Measurements from ENCODE around the gene CUX1. TPM values are rescaled to one million over a fixed set of nuclear protein-coding genes. Genes with fewer than 3 reads are reported as not detected.

The CUX1 gene
- total and polyA plus RNA-seq, 2 donors (not counting 1 experiment from before 2014, with no cell fraction given), result 10.8 to 86.5 TPM

DNA sequence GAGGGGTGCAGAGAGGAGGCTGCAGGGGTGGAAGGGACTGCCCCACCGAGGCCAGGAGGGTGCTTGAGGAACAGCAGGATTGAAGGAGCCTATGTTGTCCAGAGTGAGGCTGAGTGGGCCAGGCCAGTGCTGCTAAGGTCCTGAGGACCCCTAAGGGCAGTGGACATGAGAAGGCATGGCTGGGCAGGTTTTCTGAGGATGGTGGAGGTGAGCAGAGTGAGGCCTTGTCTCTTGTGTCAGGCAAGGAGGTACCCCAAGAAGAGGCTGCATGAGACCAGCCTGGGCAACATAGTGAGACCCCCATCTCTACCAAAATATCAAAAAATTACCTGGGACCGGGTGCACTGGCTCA, 474.5 kb downstream of the CUX1 start:
- intact Hi-C loops (cut with micrococcal nuclease), result loop anchor here (1.0 kb wide), 1 partner anchor 15 kb away; no protein-coding TSS in a partner anchor
- Histone ChIP-seq H3K9me3 (ENCODE audit: control extremely low read depth in 1 of 3, control insufficient read depth in 2 of 3, insufficient read depth in 1 of 3, low read length in 2 of 3) (no peaks in the 10 kb centered on the region), H3K4me1 (ENCODE audit: control insufficient read depth in 2 of 2, insufficient read depth in 2 of 2, low read length in 2 of 2) (peaks cover 77 to 88% of the 10 kb centered on the region in 2 donors), H2AFZ (ENCODE audit: insufficient read depth, low read depth, low read length, poor library complexity, severe bottlenecking) (no peak overlapping the region), H3K79me2 (ENCODE audit: control insufficient read depth, insufficient read depth, low read length) (peaks cover 93% of the 10 kb centered on the region), H3K4me3 (ENCODE audit: control extremely low read depth in 1 of 5, extremely low read depth in 1 of 5, insufficient read depth in 1 of 5, low read depth in 2 of 5, low read length in 4 of 5) (peak overlapping the region in 3 of 5 experiments; percentile 27 to 38 (median 34)), H3K27ac (ENCODE audit: low read length in 2 of 2) (peak overlapping the region in 1 of 2 donors; percentile 5), H3K4me2 (replicated peaks; ENCODE audit: low read depth, low read length, poor library complexity, severe bottlenecking) (peak overlapping the region; percentile 88), H3K27me3 (replicated peaks in 1 of 4; ENCODE audit: control extremely low read depth in 1 of 4, control insufficient read depth in 3 of 4, insufficient read depth in 4 of 4, low read length in 3 of 4) (no peaks in the 10 kb centered on the region), H3K9ac (ENCODE audit: low read length) (peak overlapping the region; percentile 34), H4K20me1 (ENCODE audit: control insufficient read depth, insufficient read depth, low read length, poor library complexity, severe bottlenecking) (peaks cover 96% of the 10 kb centered on the region), H3K36me3 (replicated peaks in 1 of 2; ENCODE audit: control extremely low read depth in 1 of 2, control insufficient read depth in 1 of 2, extremely low read depth in 1 of 2, insufficient read depth in 2 of 2, low read length in 1 of 2) (peaks cover 0 to 11% of the 10 kb centered on the region in 2 experiments)
- WGBS (ENCODE audit: insufficient coverage), result 83% methylated on average over 1 of the region's 2 CpGs
- TF ChIP-seq, protein P1, sequence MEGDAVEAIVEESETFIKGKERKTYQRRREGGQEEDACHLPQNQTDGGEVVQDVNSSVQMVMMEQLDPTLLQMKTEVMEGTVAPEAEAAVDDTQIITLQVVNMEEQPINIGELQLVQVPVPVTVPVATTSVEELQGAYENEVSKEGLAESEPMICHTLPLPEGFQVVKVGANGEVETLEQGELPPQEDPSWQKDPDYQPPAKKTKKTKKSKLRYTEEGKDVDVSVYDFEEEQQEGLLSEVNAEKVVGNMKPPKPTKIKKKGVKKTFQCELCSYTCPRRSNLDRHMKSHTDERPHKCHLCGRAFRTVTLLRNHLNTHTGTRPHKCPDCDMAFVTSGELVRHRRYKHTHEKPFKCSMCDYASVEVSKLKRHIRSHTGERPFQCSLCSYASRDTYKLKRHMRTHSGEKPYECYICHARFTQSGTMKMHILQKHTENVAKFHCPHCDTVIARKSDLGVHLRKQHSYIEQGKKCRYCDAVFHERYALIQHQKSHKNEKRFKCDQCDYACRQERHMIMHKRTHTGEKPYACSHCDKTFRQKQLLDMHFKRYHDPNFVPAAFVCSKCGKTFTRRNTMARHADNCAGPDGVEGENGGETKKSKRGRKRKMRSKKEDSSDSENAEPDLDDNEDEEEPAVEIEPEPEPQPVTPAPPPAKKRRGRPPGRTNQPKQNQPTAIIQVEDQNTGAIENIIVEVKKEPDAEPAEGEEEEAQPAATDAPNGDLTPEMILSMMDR (IDR thresholded peaks at IDR 0.05), result no peak
- no peak for TF ChIP-seq EZH2 (IDR thresholded peaks at IDR 0.05; ENCODE audit: borderline replicate concordance, insufficient read depth, low read depth, low read length, poor library complexity, severe bottlenecking)
- Mint-ChIP-seq H3K27me3 (no peaks in the 10 kb centered on the region), H3K4me3 (peak overlapping the region; percentile 77), H3K9me3 (ENCODE audit: insufficient read depth) (no peaks in the 10 kb centered on the region), H3K27ac (peak overlapping the region; percentile 83), H3K4me1 (peaks cover 83% of the 10 kb centered on the region)
- no peak for ATAC-seq (ENCODE audit: low read depth)
- CTCF ChIA-PET, result interaction anchor here (7.4 kb wide), 1 partner anchor 12 kb away, joined by 75 read pairs; no protein-coding TSS in a partner anchor
- no peak for DNase-seq
- POLR2A ChIA-PET, result interaction anchor here (0.6 to 6.1 kb wide), 3 partner anchors 13 to 166 kb away, joined by 3 to 126 read pairs (median 3); no protein-coding TSS in a partner anchor
